GM15510 (cell line): ENCODE results near the gene TNIK.

Experiments
- POLR2A ChIP-seq: IDR thresholded peaks from 3 replicates; pipeline ENCODE4 v1.6.1; 2011; ENCODE audit warnings: borderline replicate concordance; ENCODE audit not compliant: insufficient read length; ENCODE audit errors: extremely low read depth

TNIK gene

DNA sequence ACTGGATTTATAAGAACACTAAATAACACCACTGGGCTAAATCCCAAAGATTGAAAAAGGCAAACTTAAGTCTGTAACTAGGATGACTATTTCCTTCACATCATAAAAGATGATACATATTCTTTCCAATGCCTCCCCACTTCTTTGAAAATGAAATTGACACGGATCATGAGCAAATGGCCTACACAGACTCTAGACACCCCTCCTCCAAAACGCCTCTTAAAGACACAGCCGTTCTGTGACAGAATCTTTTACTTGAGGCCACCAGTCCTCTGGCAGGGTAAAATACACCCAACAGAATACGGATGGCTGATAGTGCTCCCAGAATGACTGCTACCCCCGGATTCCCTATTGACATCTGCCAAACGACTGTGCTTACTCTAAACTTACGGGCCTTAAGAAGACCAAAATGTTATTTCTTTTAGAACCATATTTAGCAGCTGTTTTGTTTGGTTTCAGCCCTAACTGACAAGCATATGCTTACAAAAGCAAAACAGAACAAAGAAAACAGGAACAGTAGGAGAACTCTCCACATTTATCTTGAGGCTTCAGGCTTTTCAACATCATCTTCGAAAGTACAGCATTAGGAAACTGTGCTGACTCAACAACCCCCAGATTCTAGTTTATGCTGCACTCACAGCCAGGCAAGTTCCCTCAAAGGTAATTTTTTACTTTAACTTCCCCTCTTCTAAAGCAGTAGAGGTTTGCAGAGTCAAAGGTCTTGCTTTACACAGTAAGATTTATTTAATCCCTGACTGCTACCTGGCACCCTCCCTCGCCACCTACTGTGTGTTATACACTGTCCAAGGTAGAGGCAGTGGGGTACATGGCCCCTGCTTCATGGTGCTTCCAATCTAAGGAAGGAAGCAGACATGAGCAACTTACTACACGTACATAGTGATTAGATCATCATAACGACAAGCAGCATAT lies 84.3 kb downstream of the TNIK start:
- no peak for TF ChIP-seq POLR2A

DNA sequence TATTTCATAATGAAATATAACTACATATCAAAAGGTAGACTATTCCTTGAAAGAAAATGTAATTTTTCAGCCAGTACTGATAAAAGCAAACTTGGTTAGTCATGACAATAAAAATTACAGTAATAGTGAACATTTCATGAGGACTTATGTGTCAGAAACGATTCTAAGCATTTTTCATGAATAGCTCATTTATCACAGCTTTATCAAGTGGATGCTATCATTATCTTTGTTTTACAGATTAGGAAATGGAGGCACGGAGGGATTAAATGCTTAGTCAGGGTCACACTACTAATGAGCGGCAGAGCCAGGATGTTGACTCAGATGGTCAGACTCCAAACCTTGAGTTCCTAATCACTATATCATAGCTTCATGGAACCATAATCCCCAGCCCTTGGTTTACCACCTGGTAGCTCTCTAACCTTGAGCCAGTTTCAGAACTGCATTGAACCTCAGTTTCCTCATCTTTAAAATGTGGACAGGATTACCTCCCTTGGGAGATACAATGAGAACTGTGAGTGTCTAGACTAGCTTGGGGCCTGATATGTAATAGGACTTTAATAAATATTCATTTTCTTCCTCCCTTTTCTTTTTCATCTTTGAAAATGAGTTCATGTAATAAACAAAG lies 85.4 kb downstream of the TNIK start:
- no peak for TF ChIP-seq POLR2A

DNA sequence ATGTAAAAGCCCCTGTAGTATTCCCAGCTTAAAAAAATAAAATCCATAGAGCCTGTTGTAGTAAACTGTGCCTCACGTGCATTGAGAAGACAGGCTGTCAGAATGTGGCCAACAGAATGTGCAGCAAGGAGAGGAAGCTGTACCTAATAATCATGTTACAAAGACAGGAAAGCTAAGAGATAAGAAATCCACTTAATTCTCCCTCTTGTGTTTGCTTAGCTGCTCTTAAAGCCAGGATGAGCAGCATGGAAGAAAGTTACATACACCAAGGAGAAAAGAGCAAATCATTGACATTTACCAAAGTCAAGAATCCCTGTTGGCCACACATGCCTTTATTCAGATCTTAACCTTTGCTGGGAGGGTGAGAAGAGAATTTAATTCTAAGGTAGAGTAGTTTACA lies 85.9 kb downstream of the TNIK start:
- no peak for TF ChIP-seq POLR2A

DNA sequence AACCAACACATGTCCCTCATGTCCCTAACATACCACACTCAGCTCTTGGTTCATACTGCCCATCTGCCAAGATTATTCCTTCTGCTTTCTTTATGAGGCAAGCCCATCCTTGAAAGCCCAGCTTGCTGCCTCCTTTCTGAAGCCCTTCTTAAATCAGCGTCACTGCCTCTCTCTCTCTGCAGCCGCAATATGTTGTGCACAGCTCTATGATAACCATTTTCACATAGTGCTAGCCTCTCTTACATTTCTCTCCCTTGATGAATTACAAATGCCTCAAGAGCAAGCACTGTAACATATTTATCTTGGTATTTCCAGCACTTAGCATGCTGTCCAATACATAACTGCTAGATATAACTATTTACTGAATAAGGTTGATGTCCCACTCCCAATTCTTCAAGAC lies 86.5 kb downstream of the TNIK start:
- no peak for TF ChIP-seq POLR2A

DNA sequence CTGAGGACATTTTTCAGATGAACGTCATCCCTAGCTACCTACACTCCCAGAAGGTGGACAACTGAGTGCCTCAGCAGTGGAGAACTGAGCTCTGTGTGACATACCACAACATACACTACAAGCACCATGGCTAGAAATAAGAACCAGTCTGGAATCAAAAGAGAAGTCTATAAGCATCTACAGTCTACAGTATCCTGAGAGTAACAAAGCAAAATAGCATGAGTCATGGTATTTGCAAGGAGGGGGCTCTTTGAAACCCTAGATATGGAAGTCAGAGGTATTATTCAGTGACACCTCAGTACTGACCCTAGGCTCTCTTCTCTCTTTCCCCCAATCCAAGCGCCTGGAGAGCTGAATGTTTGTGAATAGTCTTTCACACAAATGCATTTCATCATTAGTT lies 87.5 kb downstream of the TNIK start:
- TF ChIP-seq POLR2A, result no peak

DNA sequence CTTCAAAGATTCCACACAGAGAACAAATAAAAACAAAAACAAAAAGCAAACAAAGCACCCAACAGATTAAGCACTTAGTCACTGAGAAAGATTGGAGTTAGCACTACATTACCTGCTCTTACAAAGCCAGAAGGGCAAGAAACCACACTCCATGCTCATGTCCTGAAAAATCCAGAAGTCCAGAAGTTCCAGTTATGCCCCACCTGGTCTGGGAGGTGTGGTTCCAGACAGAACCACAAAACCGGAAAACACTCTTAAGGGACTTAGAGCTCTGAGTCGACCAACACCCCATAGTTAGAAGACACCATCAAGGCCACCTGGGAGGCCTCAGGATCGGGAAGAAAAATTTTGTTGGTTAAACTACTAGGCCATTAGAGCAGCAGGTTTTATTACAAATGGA lies 88.9 kb downstream of the TNIK start:
- TF ChIP-seq POLR2A, result no peak

DNA sequence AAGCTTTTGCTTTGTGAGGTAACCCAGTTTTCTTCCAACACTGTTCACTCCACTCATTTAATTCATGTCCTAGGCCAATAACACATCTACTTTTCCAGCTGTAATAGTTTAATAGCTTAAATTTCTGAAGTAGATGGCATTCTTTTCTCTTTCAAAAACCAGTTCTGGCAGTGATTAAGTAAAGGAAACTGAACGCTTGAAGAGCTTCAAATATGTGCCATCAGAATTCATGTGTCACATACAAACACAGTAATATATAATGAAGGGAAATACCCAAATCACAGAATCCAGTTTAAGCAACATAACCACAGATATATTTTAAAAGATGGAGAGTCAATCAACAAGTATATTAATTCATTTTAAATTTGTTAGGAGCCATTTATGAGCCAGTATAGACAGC lies 91.0 kb downstream of the TNIK start:
- TF ChIP-seq POLR2A, result no peak

DNA sequence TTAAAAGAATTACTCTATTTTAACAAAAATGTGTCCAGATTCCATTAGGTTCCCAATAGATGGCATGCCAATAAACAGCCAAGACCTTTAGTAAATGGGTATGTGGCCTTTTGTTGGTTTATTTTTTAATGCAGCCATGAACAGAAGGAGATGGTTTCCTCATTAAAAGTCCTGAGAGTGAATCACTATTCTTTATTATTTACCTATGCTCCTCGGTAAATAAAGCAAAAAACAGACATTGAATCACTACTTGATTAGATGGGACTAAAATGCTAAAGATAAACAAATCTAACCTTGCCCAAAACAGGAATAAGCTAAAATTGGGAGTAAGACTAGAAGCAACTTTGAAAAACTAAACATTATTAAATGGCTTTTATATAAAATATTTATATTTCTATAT lies 94.2 kb downstream of the TNIK start:
- TF ChIP-seq POLR2A, result no peak

DNA sequence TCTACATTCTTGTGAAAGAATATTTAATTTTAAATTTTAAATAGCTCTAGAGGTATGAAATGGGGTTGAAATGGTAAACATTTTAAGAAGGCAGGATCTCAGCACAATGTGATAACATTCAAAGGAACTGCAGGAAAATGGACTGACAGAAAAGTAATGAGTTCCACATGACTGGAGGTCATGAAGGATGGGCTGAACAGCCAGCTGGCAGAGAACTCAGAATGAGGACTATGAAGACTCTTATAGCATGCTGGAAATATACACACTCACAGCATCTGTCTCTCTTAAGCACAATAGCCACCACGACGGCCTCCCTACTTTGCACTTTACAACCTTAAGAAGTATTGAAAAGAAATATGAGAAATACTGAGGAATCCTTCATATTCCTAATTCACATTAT lies 94.7 kb downstream of the TNIK start:
- no peak for TF ChIP-seq POLR2A

DNA sequence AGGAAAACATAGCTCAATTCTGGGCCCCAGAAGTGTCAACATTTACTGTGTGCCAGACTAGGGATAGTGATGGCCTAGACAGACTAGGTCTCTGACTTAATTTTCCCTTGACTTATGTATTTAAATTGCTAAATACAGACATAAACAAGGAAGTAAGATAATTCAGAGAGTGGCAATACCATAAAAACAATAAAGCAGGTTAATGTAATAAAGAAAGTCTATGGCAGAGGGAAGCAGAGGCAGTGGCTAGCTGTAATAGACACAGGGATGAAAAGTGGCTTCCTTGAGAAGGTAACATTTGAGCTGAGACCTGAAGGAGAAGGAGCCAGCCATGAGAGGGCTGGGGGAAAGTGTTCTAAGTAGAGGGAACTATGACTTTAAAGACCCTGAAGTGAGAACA lies 95.7 kb downstream of the TNIK start:
- no peak for TF ChIP-seq POLR2A

DNA sequence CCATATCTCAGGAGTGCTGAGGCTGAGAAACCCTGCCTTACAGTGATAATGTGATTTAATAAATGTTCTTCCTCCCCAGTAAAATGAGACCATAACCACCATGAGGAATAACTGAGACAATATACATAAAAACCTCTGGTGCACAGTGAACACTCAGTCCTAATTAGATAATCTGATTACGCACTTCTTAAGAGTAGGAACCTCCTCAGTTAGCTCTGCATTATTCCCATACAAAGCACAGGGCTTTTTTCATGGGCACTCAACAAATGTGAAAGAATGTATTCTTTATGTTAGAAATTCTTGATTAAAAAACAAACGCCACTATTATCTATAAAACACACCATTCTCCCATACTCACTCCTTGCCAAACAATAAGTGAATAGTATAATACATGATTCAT lies 97.0 kb downstream of the TNIK start:
- no peak for TF ChIP-seq POLR2A

DNA sequence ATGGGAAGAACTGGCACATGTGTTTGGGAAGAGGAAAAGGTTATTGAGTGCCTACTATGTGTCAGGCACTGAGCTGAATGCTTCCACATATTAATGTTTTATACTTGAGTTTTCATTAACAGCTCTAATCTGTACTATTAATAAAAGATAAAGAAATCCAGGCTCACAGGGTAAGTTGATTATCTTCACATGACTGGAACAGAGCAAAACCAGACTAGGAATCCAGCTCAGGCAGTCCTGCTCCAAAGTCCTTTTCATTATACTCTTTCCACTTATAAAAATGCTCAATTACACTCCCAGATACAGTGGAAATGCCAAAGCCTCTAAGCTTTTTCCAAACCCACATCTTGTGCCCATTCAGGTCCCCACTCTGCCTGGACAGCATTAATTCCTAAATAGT lies 97.6 kb downstream of the TNIK start:
- TF ChIP-seq POLR2A, result no peak

DNA sequence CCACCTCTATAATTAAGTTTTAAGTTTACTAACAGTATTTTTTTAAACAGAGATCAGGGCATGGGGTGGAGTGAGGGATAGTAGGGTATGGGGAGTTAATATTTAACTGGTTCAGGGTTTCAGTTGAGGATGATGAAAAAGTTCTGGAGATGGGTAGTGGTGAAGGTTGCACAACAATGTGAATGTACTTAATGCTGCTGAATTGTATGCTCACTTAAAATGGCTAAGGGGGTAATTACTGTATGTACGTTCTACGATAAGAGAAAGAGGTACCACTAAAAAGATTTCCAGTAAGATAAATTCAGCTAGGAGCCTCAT lies 101.4 kb downstream of the TNIK start:
- no peak for TF ChIP-seq POLR2A

DNA sequence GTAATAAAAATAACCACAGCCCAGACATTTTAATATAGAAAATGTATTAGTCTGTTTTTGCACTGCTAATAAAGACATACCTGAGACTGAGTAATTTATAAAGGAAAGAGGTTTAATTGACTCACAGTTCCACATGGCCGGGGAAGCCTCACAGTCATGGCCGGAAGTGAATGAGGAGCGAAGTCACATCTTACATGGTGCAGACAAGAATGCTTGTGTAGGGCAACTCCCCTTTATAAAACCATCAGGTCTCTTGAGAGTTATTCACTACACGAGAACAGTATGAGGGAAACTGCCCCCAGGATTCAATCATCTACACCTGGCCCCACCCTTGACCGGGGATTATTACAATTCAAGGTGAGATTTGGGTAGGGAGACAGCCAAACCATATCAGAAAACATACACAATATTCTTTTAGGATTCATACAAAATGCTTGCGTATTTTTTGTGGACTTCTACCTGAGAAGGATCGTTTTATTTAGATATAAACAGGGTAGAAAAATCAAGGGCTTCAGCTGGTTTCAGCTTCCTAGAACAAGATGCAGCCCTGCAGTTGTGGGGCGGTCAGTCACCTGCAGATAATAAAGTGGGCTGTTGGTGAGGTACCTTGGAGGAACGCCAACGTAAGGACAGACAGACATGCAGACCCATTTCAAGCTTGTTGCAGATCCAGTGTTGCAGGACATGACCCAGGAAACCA lies 101.9 kb downstream of the TNIK start:
- TF ChIP-seq POLR2A, result no peak

DNA sequence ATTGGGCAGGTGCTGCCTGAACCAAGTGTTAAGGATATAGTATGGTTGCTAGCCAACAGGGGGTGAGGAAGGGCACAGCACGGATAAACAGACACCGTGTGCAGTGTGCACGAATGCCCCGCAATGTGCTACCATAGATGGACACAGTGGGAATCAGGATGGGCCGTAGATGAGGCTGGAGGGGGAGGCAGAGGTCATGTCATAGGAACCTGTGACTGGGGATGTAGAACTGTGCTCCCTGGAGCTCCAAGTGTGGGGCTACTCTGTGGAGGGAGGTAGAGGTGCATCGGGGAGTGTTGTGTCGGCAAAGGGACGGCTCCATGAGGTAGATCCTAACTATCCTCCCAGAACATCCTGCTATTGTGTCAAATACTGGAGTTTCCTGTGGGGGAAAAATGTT lies 102.5 kb downstream of the TNIK start:
- TF ChIP-seq POLR2A, result no peak

DNA sequence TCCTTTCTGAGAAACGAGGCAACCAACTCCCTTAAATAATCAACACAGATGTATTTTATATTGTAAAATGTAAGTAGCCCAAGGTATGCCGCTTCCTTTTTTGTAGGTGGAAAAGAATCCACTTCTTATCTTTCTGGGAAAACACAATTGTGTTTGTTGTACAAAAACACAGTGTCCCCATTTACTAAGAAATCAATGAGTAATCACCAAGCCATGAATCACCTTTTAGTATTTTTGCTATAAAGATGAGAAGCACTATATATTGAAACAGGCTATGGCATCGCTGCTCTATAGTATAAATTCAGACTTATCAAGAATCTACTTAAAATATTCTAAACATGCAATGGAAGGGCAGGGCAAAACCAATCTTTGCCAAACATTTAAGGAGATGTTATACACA lies 104.0 kb downstream of the TNIK start:
- no peak for TF ChIP-seq POLR2A
